Mononuclear cell (primary cell): Measurements from ENCODE around the gene HOXA10. TPM values are rescaled to one million over a fixed set of nuclear protein-coding genes. Genes with fewer than 3 reads are reported as not detected.
A peak's percentile ranks its signal among the peaks of the same experiment; 100 is the strongest.

Experiments
- H3K27me3 ChIP-seq: 2 replicates; pipeline ENCODE4 v1.6.0; 2011; ENCODE audit warnings: low read length, control low read depth; ENCODE audit not compliant: insufficient read depth
- H3K4me1 ChIP-seq: 2 replicates; pipeline ENCODE4 v1.5.1; 2011; ENCODE audit warnings: mild to moderate bottlenecking, low read length, control low read depth; ENCODE audit not compliant: insufficient read depth
- H3K4me3 ChIP-seq: 2 replicates; pipeline ENCODE4 v1.5.1; 2011; ENCODE audit warnings: mild to moderate bottlenecking, low read length, moderate library complexity
- H3K9me3 ChIP-seq: 2 replicates; pipeline ENCODE4 v1.5.1; 2011; ENCODE audit warnings: low read depth, mild to moderate bottlenecking, control low read depth, low read length
- total RNA-seq: library from RNA; depleted of rRNA; stranded (reverse); fragments of >200 nt; gene quantifications from one replicate; pipeline ENCODE4 v1.2.3, GENCODE V29; 2012

Gene HOXA10
- total RNA-seq, 1 donor: 0.63 TPM

GRCh38 chr7:27138472-27138871 is 35.6 kb downstream of the HOXA10 start:
- Histone ChIP-seq H3K4me3 (no peak overlapping the region), H3K4me1 (peaks cover 16% of the 10 kb centered on the region), H3K27me3 (peaks cover 32% of the 10 kb centered on the region), H3K9me3 (no peaks in the 10 kb centered on the region)

- Histone ChIP-seq H3K27me3 (peaks cover 34% of the 10 kb centered on the region), H3K4me1 (peaks cover 16% of the 10 kb centered on the region)
Measured at GRCh38 chr7:27137640-27138315, 36.3 kb downstream of the HOXA10 start.

GRCh38 chr7:27134392-27134791 is 39.7 kb downstream of the HOXA10 start:
- Histone ChIP-seq H3K9me3 (no peaks in the 10 kb centered on the region), H3K4me1 (peaks cover 21% of the 10 kb centered on the region), H3K4me3 (no peak overlapping the region), H3K27me3 (peaks cover 32% of the 10 kb centered on the region)

More at GRCh38 chr7:27137640-27138315, 36.3 kb downstream of the HOXA10 start:
- Histone ChIP-seq H3K9me3 (no peaks in the 10 kb centered on the region), H3K4me3 (no peak overlapping the region)

GRCh38 chr7:27133409-27134231 is 40.5 kb downstream of the HOXA10 start:
- H3K4me3 ChIP-seq: no peak overlapping the region
- peaks cover 21% of the 10 kb centered on the region for H3K4me1 ChIP-seq
- no peaks in the 10 kb centered on the region for H3K9me3 ChIP-seq
- H3K27me3 ChIP-seq: peaks cover 32% of the 10 kb centered on the region

GRCh38 chr7:27132978-27133377 is 41.1 kb downstream of the HOXA10 start:
- peaks cover 32% of the 10 kb centered on the region for H3K27me3 ChIP-seq
- peaks cover 21% of the 10 kb centered on the region for H3K4me1 ChIP-seq
- H3K9me3 ChIP-seq: no peaks in the 10 kb centered on the region
- no peak overlapping the region for H3K4me3 ChIP-seq

- H3K27me3 ChIP-seq: peaks cover 30% of the 10 kb centered on the region
- no peak overlapping the region for H3K4me3 ChIP-seq
- peaks cover 20% of the 10 kb centered on the region for H3K4me1 ChIP-seq
- H3K9me3 ChIP-seq: no peaks in the 10 kb centered on the region
Measured at GRCh38 chr7:27132214-27132613, 41.9 kb downstream of the HOXA10 start.

GRCh38 chr7:27131390-27131819 is 42.7 kb downstream of the HOXA10 start:
- Histone ChIP-seq H3K4me3 (peak overlapping the region; percentile 44), H3K9me3 (no peaks in the 10 kb centered on the region)

GRCh38 chr7:27130540-27131389 is 43.4 kb downstream of the HOXA10 start, which contains the start of gene HOXA4:
TSS of gene HOXA4 (minus strand) at chr7:27130757. CDS start at chr7:27130733, 24 bp downstream.
- Histone ChIP-seq H3K27me3 (peaks cover 18% of the 10 kb centered on the region), H3K4me3 (peak within 1 kb of the TSS; percentile 44), H3K9me3 (no peaks in the 10 kb centered on the region), H3K4me1 (peaks cover 13% of the 10 kb centered on the region)

More at GRCh38 chr7:27131390-27131819, 42.7 kb downstream of the HOXA10 start:
- Histone ChIP-seq H3K4me1 (peaks cover 13% of the 10 kb centered on the region), H3K27me3 (peaks cover 25% of the 10 kb centered on the region)

GRCh38 chr7:27129729-27130539 is 44.2 kb downstream of the HOXA10 start:
- peaks cover 11% of the 10 kb centered on the region for H3K27me3 ChIP-seq
- H3K4me3 ChIP-seq: peak overlapping the region; percentile 31
- peaks cover 10% of the 10 kb centered on the region for H3K4me1 ChIP-seq
- no peaks in the 10 kb centered on the region for H3K9me3 ChIP-seq

- Histone ChIP-seq H3K27me3 (peaks cover 11% of the 10 kb centered on the region), H3K4me1 (peaks cover 5% of the 10 kb centered on the region), H3K4me3 (no peak overlapping the region), H3K9me3 (no peaks in the 10 kb centered on the region)
Measured at GRCh38 chr7:27128776-27129728, 45.1 kb downstream of the HOXA10 start.

GRCh38 chr7:27128034-27128433 is 46.1 kb downstream of the HOXA10 start:
- H3K27me3 ChIP-seq: peaks cover 7% of the 10 kb centered on the region
- H3K9me3 ChIP-seq: no peaks in the 10 kb centered on the region
- H3K4me3 ChIP-seq: no peak overlapping the region
- peaks cover 5% of the 10 kb centered on the region for H3K4me1 ChIP-seq

- no peak overlapping the region for H3K4me3 ChIP-seq
- H3K9me3 ChIP-seq: no peaks in the 10 kb centered on the region
- peaks cover 5% of the 10 kb centered on the region for H3K4me1 ChIP-seq
- H3K27me3 ChIP-seq: peaks cover 7% of the 10 kb centered on the region
Measured at GRCh38 chr7:27126596-27127327, 47.4 kb downstream of the HOXA10 start.

GRCh38 chr7:27125986-27126394 is 48.1 kb downstream of the HOXA10 start:
- H3K27me3 ChIP-seq: peaks cover 7% of the 10 kb centered on the region
- peaks cover under 1% of the 10 kb centered on the region for H3K4me1 ChIP-seq
- H3K4me3 ChIP-seq: no peak overlapping the region
- no peaks in the 10 kb centered on the region for H3K9me3 ChIP-seq
